GM23338 (cell line): ENCODE measurements around the gene KIF18B. TPM values are rescaled to one million over a fixed set of nuclear protein-coding genes. Genes with fewer than 3 reads are reported as not detected.

Experiments
- ATAC-seq: fragments of 200-7000 bp; cut with Tn5 transposase; 3 replicates; pipeline ENCODE4 v1.9.1; 2020
- DNase-seq: peaks from one replicate; pipeline ENCODE4 v3.0.0-alpha.2; 2015; ENCODE audit warnings: low spot score
- H2AFZ ChIP-seq: fragments of 200-600 bp; sonication (generic); 2 replicates; pipeline ENCODE4 v1.8.0; 2016; ENCODE audit warnings: antibody characterized with exemption, mild to moderate bottlenecking, moderate library complexity
- H3F3A ChIP-seq: fragments of 200-600 bp; sonication (generic); replicated peaks from 2 replicates; pipeline ENCODE4 v1.8.0; 2017; ENCODE audit warnings: antibody characterized with exemption, mixed run types, low read depth
- H3K27ac ChIP-seq: fragments of 200-600 bp; sonication (generic); 2 replicates; pipeline ENCODE4 v1.6.1; 2016; ENCODE audit warnings: low read depth
- H3K27me3 ChIP-seq: fragments of 200-600 bp; sonication (generic); 2 replicates; pipeline ENCODE4 v1.8.0; 2016; ENCODE audit warnings: mild to moderate bottlenecking, mixed run types, moderate library complexity; ENCODE audit not compliant: insufficient read depth
- H3K36me3 ChIP-seq: fragments of 200-600 bp; sonication (generic); 2 replicates; pipeline ENCODE4 v1.8.0; 2016; ENCODE audit warnings: mild to moderate bottlenecking; ENCODE audit not compliant: insufficient read depth
- H3K4me1 ChIP-seq: fragments of 200-600 bp; sonication (generic); 2 replicates; pipeline ENCODE4 v1.8.0; 2016; ENCODE audit warnings: mild to moderate bottlenecking, moderate library complexity; ENCODE audit not compliant: insufficient read depth
- H3K4me2 ChIP-seq: fragments of 200-600 bp; sonication (generic); 2 replicates; pipeline ENCODE4 v1.7.1; 2017; ENCODE audit warnings: mixed run types
- H3K4me3 ChIP-seq: fragments of 200-600 bp; sonication (generic); 2 replicates; pipeline ENCODE4 v1.6.1; 2016; ENCODE audit warnings: mixed run types
- H3K79me2 ChIP-seq: fragments of 200-600 bp; sonication (generic); replicated peaks from 2 replicates; pipeline ENCODE4 v1.8.0; 2017; ENCODE audit warnings: mild to moderate bottlenecking; ENCODE audit not compliant: insufficient read depth
- H3K9me2 ChIP-seq: fragments of 200-600 bp; sonication (generic); 2 replicates; pipeline ENCODE4 v1.8.0; 2017; ENCODE audit not compliant: insufficient read depth
- H4K20me1 ChIP-seq: fragments of 200-600 bp; sonication (generic); replicated peaks from 2 replicates; pipeline ENCODE4 v1.8.0; 2017; ENCODE audit warnings: mild to moderate bottlenecking; ENCODE audit not compliant: insufficient read depth
- H3K27ac Mint-ChIP-seq: 2 replicates; pipeline ENCODE4 v1.8.0; 2020; ENCODE audit warnings: inconsistent platforms, mild to moderate bottlenecking, moderate library complexity, mixed read lengths
- H3K27me3 Mint-ChIP-seq: 3 replicates; pipeline ENCODE4 v1.8.0; 2022; ENCODE audit warnings: low read depth, mild to moderate bottlenecking, moderate library complexity, mixed read lengths, inconsistent platforms; ENCODE audit not compliant: insufficient read depth, poor library complexity
- H3K36me3 Mint-ChIP-seq: 3 replicates; pipeline ENCODE4 v1.8.0; 2021; ENCODE audit warnings: low read depth, mild to moderate bottlenecking, inconsistent platforms, moderate library complexity, mixed read lengths
- H3K4me1 Mint-ChIP-seq: 3 replicates; pipeline ENCODE4 v1.8.0; 2020; ENCODE audit warnings: mild to moderate bottlenecking, inconsistent platforms, mixed read lengths
- H3K4me3 Mint-ChIP-seq: 3 replicates; pipeline ENCODE4 v1.8.0; 2021; ENCODE audit warnings: moderate library complexity, mild to moderate bottlenecking, inconsistent platforms, mixed read lengths
- H3K9me3 Mint-ChIP-seq: 3 replicates; pipeline ENCODE4 v1.8.0; 2020; ENCODE audit warnings: moderate library complexity, mild to moderate bottlenecking, inconsistent platforms, mixed read lengths
- CREB1 ChIP-seq: fragments of 250-450 bp; sonication (Bioruptor Pico); IDR thresholded peaks from 2 replicates; pipeline ENCODE4 v1.5.0; 2020; ENCODE audit warnings: low read depth, mild to moderate bottlenecking, moderate library complexity
- CTCF ChIP-seq, 2 experiments: fragments of 200-600 bp in 1 of 2; sonication (generic) in 1 of 2; conservative IDR thresholded peaks; 2 replicates each; pipeline versions ENCODE4 v1.5.1 to v1.6.1; 2016 to 2017; ENCODE audit warnings: antibody characterized with exemption in 2 of 2, low read depth in 2 of 2, mild to moderate bottlenecking in 2 of 2, moderate library complexity in 1 of 2
- EZH2 ChIP-seq: fragments of 200-600 bp; sonication (generic); IDR thresholded peaks from one replicate; pipeline ENCODE4 v1.8.0; 2017; ENCODE audit warnings: antibody characterized with exemption, mild to moderate bottlenecking, low read depth; ENCODE audit not compliant: unreplicated experiment
- EZH2phosphoT487 ChIP-seq: fragments of 200-600 bp; sonication (generic); IDR thresholded peaks from one replicate; pipeline ENCODE4 v1.8.1; 2018; ENCODE audit warnings: antibody characterized with exemption; ENCODE audit not compliant: unreplicated experiment
- NANOG ChIP-seq: IDR thresholded peaks from 2 replicates; pipeline ENCODE4 v1.6.1; 2016; ENCODE audit warnings: antibody characterized with exemption, borderline replicate concordance
- STAT1 ChIP-seq: IDR thresholded peaks from one replicate; pipeline ENCODE4 v1.6.1; 2016; ENCODE audit warnings: antibody characterized with exemption; ENCODE audit not compliant: unreplicated experiment
- ZNF462 ChIP-seq: fragments of 250-450 bp; sonication (Bioruptor Pico); IDR thresholded peaks from 2 replicates; pipeline ENCODE4 v1.5.0; 2020; ENCODE audit warnings: mild to moderate bottlenecking, moderate library complexity
- polyA plus RNA-seq: library from polyadenylated mRNA; unstranded; fragments of >200 nt; fragmentation: Nextera tagmentation; extraction: Ambion mirVana; gene quantifications from 2 replicates; pipeline ENCODE4 v1.2.1, GENCODE V29; 2016
- total RNA-seq: library from RNA; depleted of rRNA; stranded (reverse); fragments of >200 nt; shearing (Covaris generic); gene quantifications from 2 replicates; pipeline ENCODE4 v1.2.3, GENCODE V29; 2014

Gene KIF18B
- total and polyA plus RNA-seq, 2 experiments from 2014 or later: 14.1 to 28.4 TPM

DNA sequence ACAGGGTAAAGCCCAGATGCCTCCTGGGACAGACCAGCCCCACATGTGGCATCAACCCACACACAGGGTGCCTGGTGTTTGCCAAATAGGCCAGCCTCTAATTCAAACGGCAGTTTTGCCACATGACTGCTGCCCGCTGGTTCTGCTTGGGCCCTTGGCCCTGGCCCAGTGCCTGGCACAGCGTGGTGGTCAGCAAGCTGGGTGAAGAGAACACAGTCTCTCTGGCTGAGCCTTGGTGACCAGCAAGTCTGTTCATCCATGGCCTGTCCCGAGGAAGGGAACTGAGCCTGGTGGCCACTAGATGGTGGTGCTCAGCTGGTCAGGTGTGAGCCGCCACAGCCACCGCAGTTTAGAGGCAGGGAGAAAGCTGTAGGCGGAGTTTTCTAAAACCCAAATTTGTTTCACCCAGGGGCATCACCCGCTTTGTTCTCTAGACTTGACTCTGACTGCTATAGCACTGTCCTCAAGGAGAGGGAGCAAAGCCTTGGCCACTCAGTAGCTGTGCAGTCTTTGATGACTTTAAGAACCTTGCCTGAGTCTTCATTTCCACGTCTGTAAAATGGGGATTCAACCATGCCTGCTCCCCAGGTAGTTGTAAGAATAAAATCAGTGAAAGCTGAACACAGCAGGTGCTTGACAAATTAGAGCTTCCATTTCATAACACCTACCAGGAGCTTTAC, 27.5 kb downstream of the KIF18B start:
- peak overlapping the region; percentile 41; the same call in 1 of the 2 replicates for H2AFZ ChIP-seq
- H3K27ac Mint-ChIP-seq: no peak overlapping the region
- ATAC-seq: peak; percentile 87

DNA sequence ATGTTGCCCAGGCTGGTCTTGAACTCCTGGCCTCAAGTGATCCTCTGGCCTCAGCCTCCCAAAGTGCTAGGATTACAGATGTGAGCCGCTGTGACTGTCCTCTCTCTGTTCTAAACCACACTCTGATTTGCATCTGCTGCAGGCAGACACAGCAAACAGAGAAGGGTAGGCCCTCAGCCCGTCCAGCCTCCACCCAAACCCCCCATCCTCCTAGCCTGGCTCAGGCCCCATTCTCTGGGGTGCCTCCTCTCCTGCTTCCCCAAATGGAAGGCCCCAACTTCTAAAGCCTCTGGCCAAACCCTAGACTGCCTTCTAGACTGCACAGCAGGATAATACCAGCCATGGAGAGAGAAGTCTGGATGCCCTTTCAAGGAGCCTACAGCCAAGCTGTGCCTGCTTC, 28.2 kb downstream of the KIF18B start:
- H4K20me1 ChIP-seq: no peaks in the 10 kb centered on the region
- Mint-ChIP-seq H3K36me3 (no peaks in the 10 kb centered on the region), H3K4me3 (no peak overlapping the region), H3K27me3 (peaks cover 22% of the 10 kb centered on the region), H3K9me3 (no peaks in the 10 kb centered on the region), H3K27ac (no peak overlapping the region), H3K4me1 (peaks cover 37% of the 10 kb centered on the region)
- no peak overlapping the region for H3K4me2 ChIP-seq
- H3K4me3 ChIP-seq: no peak overlapping the region
- ATAC-seq (no peak), DNase-seq (no peak)
- H3F3A ChIP-seq: 0 out of 2 replicates have a peak, but pooled peaks cover 18% of the 10 kb centered on the region
- no peaks in the 10 kb centered on the region for H3K9me2 ChIP-seq
- no peaks in the 10 kb centered on the region for H3K27me3 ChIP-seq
- peaks cover 12% of the 10 kb centered on the region; the same call in 1 of the 2 replicates for H3K4me1 ChIP-seq
- H3K27ac ChIP-seq: no peak overlapping the region
- no peaks in the 10 kb centered on the region for H3K79me2 ChIP-seq
- H2AFZ ChIP-seq: no peak overlapping the region; the same call in 1 of the 2 replicates
- H3K36me3 ChIP-seq: no peaks in the 10 kb centered on the region
- TF ChIP-seq EZH2phosphoT487: no peak
- no peak for TF ChIP-seq CREB1 (CRISPR knock-in tag)

More for the DNA sequence above, 27.5 kb downstream of the KIF18B start:
- no peak overlapping the region; the same call in 2 of the 3 replicates for H3K4me3 Mint-ChIP-seq
- Histone ChIP-seq H3F3A (0 out of 2 replicates have a peak, but pooled peaks cover 18% of the 10 kb centered on the region), H3K27me3 (no peaks in the 10 kb centered on the region), H3K4me2 (peak overlapping the region; percentile 68), H3K4me1 (peaks cover 12% of the 10 kb centered on the region; the same call in 1 of the 2 replicates), H3K27ac (no peak overlapping the region), H4K20me1 (no peaks in the 10 kb centered on the region), H3K79me2 (no peaks in the 10 kb centered on the region), H3K36me3 (no peaks in the 10 kb centered on the region), H3K4me3 (no peak overlapping the region), H3K9me2 (no peaks in the 10 kb centered on the region)
- no peaks in the 10 kb centered on the region for H3K9me3 Mint-ChIP-seq
- peak; percentile 91 for DNase-seq
- H3K4me1 Mint-ChIP-seq: peaks cover 37% of the 10 kb centered on the region
- peaks cover 4% of the 10 kb centered on the region; the same call in 2 of the 3 replicates for H3K36me3 Mint-ChIP-seq
- TF ChIP-seq STAT1 (no peak), NANOG (no peak), CTCF (conservative IDR thresholded peaks at IDR 0.05; ENCODE audit: low read depth in 2 of 2) (peak; percentile 76 to 98)
- H3K27me3 Mint-ChIP-seq: peaks cover 22% of the 10 kb centered on the region

- Histone ChIP-seq H3K4me3 (no peak overlapping the region), H3K4me2 (no peak overlapping the region), H3K27ac (no peak overlapping the region), H3K79me2 (no peaks in the 10 kb centered on the region), H3F3A (0 out of 2 replicates have a peak, but pooled peaks cover 11% of the 10 kb centered on the region), H3K27me3 (peaks cover under 1% of the 10 kb centered on the region; the same call in 1 of the 2 replicates), H3K36me3 (no peaks in the 10 kb centered on the region), H2AFZ (no peak overlapping the region), H3K4me1 (peaks cover 12% of the 10 kb centered on the region; the same call in 1 of the 2 replicates), H3K9me2 (no peaks in the 10 kb centered on the region), H4K20me1 (no peaks in the 10 kb centered on the region)
- H3K9me3 Mint-ChIP-seq: no peaks in the 10 kb centered on the region
- peaks cover 27% of the 10 kb centered on the region for H3K4me1 Mint-ChIP-seq
- H3K36me3 Mint-ChIP-seq: no peaks in the 10 kb centered on the region; the same call in 2 of the 3 replicates
- DNase-seq (no peak), ATAC-seq (no peak)
- H3K27ac Mint-ChIP-seq: no peak overlapping the region
- H3K4me3 Mint-ChIP-seq: no peak overlapping the region
- peaks cover 22% of the 10 kb centered on the region for H3K27me3 Mint-ChIP-seq
- no peak for TF ChIP-seq EZH2
- no peak for TF ChIP-seq ZNF462
- TF ChIP-seq NANOG: no peak
These were observed 29.6 kb downstream of the KIF18B start for GRCh38 chr17:44918006-44918405.
